HG02588 (cell line): ENCODE measurements around the gene LIPG.
"Not testable (repeated sequence)": the region's sequence is repeated elsewhere in the genome, so short reads cannot be mapped to it uniquely, and the experiment has no call there.

Experiments
- ATAC-seq: cut with Tn5 transposase; IDR thresholded peaks from one replicate; pipeline ENCODE4 v1.9.1; 2021; ENCODE audit warnings: mild to moderate bottlenecking, moderate library complexity; ENCODE audit not compliant: unreplicated experiment

The LIPG gene

DNA sequence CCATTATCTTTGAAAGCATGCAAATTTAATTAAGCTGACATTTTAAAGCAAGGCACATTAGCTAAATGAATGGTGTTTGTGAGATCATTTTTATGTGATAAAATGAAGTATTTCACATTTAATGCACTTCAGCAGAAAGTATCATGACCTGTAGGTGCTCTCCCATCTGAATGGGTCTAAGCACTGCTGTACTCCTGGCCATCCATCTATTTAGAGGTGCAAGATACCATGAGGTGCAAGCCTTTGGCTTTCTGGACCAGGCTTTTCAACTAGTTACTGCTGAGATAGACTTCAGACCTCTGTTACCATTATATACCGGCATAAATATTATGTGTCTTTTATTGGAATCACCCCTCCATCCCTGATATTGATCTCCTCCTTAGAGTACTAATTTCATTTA is 15.6 kb upstream of the LIPG start:
- ATAC-seq, result no peak

DNA sequence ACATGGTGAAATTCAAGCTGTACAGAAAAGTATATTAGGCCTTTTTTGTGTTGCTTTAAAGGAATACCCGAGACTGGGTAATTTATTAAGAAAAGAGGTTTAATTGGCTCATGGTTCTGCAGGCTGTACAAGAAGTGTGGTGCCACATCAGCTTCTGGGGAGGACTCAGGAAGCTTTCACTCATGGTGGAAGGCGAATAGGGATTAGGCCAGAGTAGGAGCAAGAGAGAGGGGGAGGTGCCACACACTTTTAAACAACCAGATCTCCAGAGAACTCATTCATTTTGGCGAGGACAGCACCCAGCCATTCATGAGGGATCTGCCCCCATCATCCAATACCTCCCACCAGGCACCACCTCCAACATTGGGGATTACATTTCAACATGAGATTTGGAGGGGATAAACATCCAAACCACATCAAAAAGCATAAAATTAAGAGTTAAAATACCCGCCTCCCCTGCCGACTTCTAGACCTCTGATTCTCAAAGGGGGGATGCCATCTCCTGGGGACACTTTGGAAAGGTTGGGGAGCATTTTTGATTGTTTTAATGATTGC is 15.1 kb upstream of the LIPG start:
- ATAC-seq, result no peak

DNA sequence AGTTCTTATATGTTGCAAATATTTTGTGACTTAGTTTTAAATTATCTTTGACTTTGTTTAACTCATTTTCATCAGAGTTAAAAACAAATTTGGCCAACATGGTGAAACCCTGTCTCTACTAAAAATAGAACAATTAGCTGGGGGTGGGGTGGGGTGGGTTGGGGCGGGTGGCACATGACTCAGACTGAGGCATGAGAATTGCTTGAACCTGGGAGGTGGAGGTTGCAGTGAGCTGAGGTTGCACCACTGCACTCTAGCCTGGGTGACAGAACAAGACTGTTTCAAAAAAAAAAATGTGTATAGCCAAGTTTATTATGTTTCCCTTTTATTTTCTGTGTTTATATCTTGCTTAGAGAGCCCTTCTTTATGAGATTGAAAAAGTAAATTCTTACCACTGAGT is 14.2 kb upstream of the LIPG start:
- ATAC-seq, result no peak

DNA sequence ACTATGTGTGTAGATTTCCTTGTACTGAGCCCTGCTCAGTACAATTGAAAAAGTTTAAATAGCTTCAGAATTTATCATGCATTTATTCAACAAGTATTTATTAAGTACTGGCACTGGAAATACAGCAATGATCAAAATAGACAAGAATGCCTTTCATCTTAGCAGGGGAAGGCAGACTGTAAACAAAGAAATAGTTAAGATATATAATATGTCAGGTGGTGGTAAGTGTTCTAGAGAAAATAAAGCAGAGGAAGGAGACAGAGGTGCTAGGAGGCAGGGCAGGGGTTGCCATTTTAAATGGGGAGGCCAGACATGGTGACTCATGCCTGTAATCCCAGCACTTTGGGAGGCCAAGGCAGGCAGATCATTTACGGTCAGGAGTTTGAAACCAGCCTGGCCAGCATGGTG is 13.6 kb upstream of the LIPG start:
- ATAC-seq, result no peak

DNA sequence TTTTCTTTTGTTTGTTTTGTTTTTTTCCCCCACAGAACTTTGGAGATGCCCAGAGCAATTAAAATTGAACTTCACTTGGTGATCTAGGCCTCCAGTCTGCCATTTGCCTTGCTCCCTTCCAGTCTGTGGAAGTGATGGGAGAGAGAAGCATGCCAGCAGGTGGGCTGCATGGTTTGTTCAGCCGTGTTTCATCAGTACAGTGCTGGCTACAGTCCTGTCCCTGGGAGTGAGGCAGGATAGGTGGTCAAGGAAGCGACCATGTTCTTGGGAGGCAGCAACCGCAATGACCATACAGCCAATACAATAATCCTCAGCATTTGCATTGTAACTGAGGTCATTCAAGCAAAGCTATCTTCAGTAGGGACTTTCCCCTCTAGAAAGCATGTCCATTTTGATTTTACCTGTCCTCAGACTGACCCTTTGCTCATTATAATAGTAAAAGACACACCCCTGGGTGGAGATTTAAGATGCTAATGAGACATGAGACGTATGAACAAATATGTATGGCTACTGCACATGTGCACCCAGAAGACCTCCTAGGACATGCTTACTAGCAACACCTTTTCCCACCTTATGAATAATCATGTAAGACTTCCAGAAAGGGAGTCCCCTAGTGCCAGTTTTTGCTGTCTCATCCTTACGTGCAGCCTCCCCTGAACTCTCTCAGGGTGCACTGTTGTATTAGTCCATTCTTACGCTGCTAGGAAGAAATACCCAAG is 11.1 kb upstream of the LIPG start:
- no peak for ATAC-seq

DNA sequence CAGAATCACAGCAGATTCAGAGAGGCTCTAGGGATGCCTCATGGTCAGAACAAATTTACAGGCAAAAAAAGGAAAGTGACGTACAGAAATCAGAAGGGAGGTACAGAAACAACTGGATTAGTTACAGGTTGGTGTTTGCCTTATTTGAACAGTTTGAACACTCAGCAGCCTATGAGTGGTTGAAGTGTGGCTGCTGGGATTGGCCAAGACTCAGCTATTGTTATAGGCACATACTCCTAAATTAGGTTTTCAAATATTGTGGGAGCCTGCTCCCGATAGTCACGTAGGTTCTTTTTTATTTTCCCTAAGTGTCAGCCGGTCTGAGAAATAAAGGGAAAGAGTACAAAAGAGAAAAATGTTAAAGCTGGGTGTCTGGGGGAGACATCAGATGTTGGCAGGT is 8.9 kb upstream of the LIPG start:
- no peak for ATAC-seq

DNA sequence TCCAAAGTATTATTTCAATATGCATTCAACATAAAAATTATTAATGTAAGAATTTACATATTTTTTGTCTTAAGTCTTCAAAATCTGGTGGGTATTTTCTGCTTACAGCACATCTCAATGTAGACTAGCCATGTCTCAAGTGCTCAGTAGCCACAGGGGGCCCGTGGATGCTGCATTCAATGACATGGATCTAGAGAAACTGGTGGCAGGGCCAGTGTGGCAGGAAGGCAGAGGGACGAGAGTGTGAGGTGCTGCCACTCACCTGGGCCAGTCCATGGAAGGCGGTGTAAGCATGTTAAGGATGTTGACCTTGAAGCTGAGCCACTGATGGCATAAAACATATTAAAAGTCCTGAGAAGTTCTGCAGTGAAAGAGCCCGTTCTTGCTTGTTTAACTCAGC is 6.2 kb upstream of the LIPG start:
- no peak for ATAC-seq

DNA sequence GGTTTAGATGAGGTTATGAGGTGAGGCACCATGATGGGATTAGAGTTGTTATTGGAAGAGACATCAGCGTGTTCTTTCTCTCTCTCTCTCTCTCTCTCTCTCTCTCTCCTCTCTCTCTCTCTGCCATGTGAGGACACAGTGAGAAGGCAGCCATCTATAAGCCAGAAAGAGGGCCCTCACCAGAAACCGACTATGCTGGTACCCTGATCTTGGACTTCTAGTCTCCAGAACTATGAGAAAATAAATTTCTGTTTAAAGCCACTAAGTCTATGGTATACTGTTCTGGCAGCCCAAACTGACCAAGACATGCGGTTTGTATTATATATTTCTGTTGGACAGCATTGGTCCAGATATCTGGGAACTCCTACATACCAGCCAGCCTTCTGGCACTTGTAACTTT is 3.5 kb upstream of the LIPG start:
- ATAC-seq, result no peak

DNA sequence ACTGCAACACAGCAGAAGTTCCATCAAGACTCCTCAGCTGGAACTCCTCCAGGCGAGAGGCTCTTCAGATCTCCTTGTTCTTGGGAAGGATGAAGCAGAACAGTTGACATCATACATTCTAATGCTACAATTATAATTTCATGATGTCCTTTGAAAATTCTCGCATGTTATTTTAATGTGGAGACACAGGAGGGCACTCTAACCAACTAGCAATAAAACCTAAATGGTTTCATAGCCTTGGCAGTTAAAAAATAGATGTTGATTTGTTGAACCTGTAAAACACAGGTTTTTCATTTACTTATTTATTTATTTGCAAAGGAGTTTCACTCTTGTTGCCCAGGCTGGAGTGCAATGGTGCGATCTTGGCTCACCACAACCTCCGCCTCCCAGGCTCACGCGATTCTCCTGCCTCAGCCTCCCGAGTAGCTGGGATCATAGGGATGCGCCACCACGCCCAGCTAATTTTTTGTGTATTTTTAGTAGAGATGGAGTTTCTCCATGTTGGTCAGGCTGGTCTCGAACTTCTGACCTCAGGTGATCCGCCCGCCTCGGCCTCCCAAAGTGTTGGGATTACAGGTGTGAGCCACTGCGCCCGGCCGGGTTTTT is 2.4 kb upstream of the LIPG start:
- not testable (repeated sequence) for ATAC-seq

DNA sequence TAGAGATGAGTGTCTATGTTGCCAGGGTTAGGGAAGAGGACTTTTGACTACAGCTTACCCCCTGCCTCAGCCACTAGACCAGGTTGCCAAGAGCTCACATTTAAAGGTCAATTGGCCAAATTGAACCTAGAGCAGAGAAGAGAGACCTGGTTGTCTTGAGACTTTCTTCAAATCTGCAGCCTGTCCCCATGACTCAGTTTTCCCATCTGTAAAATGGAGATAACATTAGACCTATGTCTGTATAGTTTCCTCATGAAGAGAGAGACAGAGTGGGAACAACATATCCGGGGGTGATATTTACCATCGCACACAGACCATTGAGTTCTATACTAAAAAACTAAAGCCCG is 1.6 kb upstream of the LIPG start:
- no peak for ATAC-seq

DNA sequence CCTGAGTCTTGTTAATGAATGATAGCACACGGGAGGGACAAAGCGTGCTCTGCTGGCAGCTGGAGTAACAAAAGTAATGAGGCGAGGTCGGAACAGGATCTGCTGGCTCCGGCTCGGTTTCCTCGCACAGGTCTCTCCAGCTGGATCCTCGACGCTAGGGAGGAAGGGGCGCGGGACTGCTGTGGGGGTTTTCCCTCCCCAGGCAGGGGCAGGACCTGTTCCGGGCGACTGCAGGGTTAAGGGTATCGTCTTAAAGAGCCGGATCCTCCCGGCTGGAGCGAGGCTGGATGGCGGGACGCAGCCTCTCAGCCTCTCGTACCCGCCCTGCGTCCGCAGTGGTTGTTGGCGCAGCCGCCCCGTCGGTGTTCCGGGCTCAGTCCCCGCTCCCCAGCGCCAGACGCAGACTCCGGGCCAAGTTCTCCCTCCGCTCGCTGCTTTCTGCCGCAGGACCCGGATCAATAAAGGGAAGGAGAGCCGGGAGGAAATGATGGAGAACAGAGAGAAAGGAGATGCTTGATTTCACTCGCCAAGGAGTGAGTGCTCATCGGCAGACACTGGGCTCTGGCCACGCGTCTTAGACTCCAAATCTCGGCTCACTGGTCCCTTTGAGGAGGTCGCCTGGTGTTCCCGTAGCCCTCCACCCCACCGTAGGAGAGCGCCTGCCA is 1.1 kb upstream of the LIPG start:
- no peak for ATAC-seq

DNA sequence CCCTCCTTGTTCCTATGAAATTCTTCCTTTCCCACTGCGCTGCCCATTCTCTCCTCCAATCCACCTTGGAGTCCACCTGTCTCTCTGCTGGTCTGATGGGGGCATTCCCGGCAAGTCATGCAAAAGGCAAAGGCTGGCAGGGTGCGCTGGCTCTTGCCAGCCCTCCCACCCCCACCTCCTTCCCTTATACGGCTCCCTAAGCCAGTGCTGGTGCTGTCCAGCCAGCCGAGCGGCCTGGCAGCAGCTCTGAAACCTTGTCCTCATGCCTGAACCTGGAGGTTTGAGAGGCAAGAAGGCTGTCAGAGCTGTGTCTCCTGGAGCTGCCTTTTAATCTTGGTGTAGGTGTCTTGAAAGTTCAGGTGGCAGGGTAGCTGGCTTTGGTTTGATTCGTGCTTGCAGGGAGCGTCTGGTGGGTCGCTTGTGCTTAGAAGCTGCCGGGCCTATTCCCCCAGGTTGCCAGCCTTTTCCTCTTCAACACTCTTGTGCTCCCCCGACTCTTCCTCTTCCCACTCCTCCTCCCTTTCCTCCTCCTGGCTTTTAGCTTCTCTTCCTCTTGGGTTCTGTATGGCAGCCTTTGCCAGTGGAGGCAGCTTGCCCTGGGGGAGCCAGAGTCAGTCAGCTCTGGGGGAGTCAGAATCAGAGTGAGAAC is 748 bp downstream of the LIPG start:
- ATAC-seq, result no peak

DNA sequence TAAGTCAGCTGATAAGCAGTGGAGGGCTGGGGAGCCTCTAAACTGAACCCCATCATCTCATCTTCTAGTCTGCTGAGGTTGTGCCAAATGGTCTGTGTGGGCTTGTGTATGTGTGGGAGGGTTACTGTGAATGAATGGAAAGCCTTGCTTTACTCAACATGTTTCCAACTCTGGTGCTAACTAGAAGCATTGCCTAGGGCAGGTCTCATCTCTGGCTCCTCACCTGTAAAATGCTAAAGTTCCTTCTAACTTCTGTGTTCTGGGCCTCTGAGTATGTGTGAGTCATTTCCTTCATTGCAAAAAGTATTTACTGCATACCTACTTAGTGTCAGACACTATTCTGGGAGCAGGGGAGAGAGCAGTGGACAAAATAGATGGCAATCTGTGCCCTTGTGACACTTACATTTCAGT is 1.3 kb downstream of the LIPG start:
- no peak for ATAC-seq

DNA sequence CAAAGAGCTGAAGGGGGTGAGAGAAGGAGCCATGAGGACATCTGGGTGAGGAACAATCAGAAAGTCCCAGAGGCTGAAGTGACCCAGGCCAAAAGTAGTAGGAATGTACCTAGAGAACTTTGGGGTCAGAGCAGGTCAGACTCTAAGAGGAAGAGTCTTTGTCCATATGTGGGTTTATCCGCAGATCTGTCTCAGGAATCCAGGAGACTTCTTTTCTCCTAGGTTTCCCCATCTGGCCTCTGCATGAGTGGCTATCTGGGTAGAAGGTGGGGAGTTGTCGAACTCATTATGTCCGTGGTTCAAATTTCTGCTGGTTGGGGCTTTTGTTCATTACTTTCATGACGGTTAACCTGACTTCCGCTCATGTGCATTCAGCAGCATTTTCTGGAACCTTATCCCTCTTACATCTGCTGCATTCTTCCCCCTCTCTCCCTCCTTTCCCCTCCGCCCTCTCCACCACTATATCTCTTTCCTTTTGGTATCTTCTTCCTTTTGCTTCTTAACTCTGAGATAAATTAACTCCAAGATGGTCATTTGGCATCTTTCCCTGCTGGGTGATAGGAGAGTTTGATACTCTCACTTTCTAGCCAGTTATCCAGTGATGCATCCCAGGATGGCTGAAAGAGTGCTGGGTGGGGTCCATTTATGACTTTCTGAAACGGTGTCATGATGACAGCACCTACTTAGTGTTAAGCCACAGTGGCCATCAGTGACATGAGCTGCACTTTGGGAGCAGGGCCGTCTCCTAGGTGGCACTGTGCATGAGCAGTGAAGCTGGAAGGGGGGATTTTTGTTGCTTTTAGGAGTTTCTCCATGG is 2.1 kb downstream of the LIPG start:
- no peak for ATAC-seq

DNA sequence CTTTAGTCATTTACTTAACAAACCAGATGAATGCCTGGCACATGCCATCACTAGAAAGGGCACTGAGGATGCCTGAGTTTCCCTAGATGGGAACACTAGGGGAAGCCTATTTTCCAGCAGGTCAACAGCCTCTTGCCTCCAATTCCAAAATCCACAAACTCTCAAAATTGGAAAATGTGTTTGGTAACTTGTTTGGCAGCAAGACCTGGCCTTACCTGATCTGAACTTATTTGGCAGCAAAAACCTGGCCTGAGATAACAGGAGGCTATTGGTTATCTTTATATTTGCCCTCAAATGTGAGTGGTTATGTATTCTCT is 2.6 kb downstream of the LIPG start:
- ATAC-seq, result no peak

DNA sequence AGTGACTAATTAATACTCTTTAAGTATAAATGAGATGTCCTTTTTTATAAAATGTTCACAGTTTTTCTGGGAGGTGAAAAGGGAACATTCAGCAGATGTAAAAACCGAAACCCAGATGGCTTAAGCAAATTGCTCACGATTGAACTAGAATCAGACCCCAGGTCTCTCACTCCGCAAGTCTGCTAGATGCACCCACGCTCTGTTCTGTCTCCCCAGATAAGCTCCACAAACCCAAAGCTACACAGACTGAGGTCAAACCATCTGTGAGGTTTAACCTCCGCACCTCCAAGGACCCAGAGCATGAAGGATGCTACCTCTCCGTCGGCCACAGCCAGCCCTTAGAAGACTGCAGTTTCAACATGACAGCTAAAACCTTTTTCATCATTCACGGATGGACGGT is 3.2 kb downstream of the LIPG start:
- no peak for ATAC-seq

DNA sequence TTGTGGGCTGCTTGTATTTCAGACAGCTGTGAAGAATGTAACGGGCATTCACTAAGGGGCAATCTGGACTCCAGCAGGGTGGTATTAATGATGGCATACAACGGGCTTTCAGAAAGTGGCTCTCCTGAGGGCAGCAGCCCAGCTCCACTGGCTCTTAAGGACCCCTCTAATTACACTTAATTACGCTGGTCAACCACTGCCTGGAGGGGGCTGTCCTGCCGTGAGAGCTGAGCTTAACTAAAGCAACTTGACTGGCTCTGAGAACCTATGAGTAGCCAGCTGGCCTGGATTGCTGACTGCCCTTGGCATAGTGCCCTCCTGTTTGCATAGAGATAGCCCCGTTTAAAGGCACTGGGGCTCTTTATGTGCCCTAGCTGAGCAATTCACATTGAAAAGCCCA is 3.8 kb downstream of the LIPG start:
- ATAC-seq, result no peak

DNA sequence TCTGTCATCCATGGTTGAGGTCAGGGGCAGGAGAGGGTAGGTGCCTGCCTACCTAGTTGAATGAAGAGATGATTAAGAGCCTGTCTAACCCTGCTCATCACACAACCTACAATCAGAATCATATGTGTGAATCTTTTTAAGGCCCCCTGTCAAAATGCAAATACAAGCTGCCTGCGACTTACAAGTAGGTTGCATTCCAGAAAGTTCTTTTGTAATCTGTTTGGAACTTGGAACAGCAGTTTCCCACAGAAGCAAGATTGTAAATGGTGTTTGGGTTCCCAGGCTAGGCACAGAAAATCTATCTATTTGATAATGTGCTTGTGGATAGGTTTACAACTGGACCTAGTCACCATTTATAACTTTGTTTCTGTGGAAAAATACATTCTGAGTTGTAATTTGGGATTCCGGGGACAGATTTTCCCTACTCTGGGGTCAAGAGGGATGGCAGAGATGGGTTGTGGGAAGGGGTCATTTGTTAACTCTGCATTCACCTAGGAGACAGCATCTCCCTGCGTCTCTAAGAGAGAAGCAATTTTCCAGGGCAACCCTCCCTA is 4.4 kb downstream of the LIPG start:
- ATAC-seq, result no peak

DNA sequence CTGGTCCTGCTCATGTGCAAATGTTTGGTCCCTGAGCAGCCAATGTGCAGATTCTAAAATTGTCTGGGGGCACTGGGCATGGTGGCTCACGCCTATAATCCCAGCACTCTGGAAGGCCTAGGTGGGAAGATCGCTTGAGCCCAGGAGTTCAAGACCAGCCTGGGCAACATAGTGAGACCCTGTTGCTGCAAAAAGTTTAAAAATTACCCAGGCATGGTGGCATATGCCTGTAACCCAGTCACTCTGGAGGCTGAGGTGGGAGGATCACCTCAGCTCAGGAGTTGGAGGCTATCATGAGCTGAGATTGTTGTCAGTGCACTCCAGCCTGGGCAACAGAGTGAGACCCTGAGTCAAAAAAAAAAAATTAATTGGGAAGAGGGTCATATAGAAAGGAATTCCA is 5.1 kb downstream of the LIPG start:
- no peak for ATAC-seq

DNA sequence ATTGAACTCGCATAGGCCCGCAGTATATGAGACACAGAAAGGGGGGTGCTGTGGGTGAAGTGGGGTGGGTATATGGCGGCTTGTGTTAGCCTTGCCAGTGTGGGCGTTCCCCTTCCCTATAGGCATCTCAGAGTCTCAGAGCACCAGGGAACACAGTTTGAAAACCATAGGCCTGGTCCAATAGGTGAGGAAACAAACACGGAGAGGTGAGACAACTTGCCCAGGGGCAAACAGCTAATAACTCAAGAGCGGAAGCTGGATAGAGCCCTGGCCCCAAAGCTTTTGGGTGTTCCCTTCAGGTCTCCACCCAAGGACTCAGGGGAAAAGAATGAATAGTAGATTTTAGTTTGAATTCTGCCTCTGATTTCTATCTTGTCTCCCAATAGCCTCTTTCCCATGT is 7.9 kb downstream of the LIPG start:
- ATAC-seq, result no peak

DNA sequence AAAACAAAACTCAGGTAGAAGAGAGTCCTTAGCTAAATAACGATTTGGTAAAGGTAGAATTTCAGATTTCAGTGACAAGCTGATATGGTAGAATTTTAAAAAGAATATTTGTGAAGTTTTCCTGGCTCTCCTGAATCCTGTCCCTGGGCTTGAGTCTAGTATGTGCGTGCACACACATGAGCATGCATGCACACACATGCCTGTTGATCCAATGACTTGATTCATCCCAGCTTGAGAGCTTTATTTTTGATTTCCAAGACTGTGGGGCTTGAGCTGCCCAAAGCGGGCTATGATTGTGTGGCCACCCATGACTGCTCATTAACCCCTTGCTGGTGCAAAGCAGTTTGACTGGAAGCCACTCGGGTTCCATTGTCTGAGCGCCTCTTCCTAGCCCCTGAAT is 9.0 kb downstream of the LIPG start:
- no peak for ATAC-seq
